Fibroblast of skin of left quadriceps (primary cell): ENCODE data around the gene TMEM52B.
"Not testable (repeated sequence)": the region's sequence is repeated elsewhere in the genome, so short reads cannot be mapped to it uniquely, and the experiment has no call there.

Source experiments
- DNase-seq, 2 experiments: peaks; one replicate each; pipeline ENCODE4 v3.0.0-alpha.2; 2013; ENCODE audit warnings: low read depth in 2 of 2

Gene TMEM52B

GRCh38 chr12:10211940-10212738, 33.3 kb downstream of the TMEM52B start:
- DNase-seq, result peak; percentile 95

- DNase-seq, result peak; percentile 60 to 65
Observed at GRCh38 chr12:10212739-10213131, 33.9 kb downstream of the TMEM52B start, which contains the start of gene GABARAPL1. TSS of gene GABARAPL1 (plus strand) at chr12:10212877. CDS start at chr12:10213130, 253 bp downstream.

DNA sequence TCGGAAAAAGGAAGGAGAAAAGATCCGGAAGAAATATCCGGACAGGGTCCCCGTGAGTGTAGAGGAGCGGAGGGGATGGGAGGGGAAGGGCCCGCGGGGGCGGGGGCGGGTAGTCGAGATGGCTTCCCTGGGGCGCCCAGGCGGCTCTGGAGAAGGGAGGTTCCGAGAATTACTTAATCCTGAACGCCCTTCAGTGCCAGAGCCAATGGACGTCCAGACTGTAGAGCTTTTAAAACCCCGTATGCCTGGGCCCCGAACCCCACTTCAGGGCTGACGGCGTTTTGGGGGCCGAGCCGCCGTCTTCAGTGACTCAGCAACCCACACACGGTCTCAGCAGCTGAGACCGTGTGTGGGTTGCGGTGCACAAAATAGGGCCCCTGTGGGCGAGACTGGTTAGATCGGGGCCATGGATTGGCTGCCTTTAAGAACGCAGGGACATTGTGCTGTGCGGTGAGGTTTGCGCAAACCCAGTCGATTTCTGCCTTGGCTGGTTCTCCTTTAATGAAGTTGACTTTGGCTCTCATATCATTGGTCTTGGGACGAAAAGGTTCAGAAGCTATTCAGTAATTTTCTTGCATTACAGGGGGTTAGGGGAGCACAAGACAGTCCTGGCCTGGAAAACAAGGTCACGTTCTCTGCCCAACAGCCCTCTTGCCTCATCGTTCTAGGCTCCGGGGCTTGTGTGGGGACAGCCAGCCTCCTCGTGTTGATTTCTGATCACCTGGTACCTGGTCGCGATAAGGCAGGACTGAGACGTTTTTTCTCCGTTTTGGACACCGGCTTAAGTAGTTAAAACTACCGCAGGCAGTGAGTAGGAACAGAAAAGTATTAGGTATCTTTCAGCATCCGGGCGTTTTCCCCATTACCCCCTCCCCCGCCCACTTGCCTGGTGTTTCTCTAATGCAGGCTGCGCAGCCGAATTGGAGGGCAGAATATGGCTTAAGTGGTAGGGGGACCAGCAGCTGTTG, 34.6 kb downstream of the TMEM52B start:
- peak in 1 of 2 experiments; percentile 47 for DNase-seq

GRCh38 chr12:10214136-10214894, 35.5 kb downstream of the TMEM52B start:
- peak in 1 of 2 experiments; percentile 46 for DNase-seq

- no peak for DNase-seq
Observed at GRCh38 chr12:10214895-10215267, 36.0 kb downstream of the TMEM52B start.

- no peak for DNase-seq
Observed at GRCh38 chr12:10215436-10215835, 36.6 kb downstream of the TMEM52B start.

DNA sequence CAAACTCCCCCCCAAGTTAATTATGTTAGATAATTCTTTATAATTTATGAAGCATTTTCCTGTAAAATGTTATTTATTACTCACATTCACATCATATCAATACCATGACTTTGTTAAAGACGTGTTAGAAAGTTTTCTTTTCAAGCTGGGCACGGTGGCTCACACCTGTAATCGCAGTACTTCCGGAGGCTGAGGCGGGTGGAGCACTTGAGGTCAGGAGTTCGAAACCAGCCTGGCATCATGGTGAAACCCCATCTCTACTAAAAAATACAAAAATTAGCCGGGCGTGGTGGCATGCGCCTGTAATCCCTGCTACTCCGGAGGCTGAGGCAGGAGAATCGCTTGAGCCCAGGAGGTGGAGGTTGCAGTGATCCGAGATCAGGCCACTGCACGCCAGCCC, 37.1 kb downstream of the TMEM52B start:
- not testable (repeated sequence) for DNase-seq

- DNase-seq, result no peak
Observed at GRCh38 chr12:10218021-10218420, 39.2 kb downstream of the TMEM52B start.

DNA sequence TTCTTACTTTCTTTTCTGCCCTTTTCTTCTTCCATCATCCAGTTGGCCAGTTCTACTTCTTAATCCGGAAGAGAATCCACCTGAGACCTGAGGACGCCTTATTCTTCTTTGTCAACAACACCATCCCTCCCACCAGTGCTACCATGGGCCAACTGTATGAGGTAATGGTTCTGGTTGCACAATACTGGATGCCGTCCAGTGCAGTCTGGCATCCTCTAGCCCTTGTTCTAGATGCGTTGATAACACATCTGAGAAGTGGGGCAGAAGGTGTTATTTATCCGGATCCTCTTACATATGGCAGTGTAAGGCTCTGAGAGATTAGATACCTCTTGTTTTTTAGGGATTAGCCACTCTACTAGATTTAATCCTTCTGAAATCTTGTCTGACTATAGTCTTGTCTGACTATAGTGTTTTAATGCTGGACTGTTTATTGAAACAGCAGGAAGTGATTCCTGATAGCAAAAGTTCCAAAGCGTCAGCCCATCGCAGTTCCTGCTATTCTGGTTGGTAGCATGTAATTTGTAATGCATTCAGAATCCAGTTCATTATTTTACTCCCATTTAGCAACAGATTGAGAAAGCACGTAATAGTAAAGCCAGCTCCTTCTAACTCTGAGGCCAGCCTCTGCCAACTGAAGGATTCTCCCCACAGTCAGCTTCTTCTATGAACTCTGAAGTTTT, 41.7 kb downstream of the TMEM52B start:
- no peak for DNase-seq

DNA sequence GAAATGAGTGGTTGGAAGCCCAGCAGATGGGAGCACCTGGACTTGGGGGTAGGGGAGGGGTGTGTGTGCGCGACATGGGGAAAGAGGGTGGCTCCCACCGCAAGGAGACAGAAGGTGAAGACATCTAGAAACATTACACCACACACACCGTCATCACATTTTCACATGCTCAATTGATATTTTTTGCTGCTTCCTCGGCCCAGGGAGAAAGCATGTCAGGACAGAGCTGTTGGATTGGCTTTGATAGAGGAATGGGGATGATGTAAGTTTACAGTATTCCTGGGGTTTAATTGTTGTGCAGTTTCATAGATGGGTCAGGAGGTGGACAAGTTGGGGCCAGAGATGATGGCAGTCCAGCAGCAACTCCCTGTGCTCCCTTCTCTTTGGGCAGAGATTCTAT, 43.0 kb downstream of the TMEM52B start:
- DNase-seq, result no peak

- no peak for DNase-seq
Observed at GRCh38 chr12:10223208-10223607, 44.4 kb downstream of the TMEM52B start.

DNA sequence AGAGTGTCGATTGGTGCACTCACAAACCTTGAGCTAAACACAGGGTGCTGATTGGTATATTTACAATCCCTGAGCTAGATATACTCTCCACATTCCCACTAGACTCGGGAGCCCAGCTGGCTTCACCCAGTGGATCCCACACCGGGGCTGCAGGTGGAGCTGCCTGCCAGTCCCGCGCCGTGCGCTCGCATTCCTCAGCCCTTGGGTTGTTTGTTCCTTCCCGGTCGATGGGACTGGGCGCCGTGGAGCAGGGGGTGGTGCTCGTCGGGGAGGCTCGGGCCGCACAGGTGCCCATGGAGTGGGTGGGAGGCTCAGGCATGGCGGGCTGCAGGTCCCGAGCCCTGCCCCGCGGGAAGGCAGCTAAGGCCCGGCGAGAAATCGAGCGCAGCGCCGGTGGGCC, 46.6 kb downstream of the TMEM52B start:
- not testable (repeated sequence) for DNase-seq

DNA sequence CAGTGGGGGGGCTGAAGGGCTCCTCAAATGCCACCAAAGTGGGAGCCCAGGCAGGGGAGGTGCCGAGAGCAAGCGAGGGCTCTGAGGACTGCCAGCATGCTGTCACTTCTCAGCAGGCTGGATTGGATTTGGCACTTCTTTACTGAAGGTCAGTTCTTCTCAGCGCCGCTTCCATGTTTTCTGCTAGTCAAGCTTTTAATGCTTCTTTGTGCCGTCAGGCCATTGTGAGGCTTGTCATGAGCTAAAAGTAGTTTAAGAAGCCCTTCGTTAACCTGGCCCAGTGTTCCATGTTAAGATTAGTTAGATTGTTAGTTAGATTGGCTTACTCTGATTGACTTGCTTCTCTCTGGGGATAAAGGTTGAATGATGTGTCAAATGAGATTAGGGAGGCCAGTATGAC, 47.3 kb downstream of the TMEM52B start:
- no peak for DNase-seq

DNA sequence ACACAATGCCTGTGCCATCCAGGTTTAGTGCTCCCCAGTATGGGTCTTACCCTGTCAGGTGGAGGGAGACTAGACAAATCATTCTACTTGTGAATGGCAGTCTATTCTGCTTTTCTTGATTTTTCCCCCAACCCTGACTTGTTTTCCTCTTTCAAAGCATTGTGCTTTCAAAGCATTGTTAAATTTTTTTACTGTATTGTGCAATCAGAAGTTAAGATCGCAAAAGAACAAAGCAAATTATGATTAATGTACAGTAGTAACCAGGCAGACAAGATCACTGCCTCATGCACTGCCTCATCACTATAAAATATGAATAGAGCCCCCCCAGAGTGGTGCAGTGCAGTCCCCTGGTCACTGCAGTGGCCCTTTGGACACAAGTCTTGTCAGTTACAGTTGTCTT, 47.9 kb downstream of the TMEM52B start:
- no peak for DNase-seq

GRCh38 chr12:10227648-10228047, 48.8 kb downstream of the TMEM52B start:
- DNase-seq, result no peak

DNA sequence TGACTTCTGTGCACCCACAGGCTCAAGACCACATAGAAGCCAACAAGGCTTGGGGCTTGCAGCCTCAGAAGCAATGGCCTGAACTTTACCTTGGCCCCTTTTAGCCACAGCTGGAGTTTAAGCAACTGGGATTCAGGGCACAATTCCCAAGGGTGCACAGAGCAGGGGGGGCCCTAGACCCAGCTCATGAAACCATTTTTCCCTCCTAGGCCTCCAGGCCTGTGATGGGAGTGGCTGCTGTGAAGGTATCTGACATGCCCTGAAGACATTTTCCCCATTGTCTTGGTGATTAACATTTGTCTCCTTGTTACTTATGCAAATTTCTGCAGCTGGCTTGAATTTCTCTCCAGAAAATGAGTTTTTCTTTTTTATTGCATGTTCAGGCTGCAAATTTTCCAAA, 55.7 kb downstream of the TMEM52B start:
- DNase-seq, result no peak

DNA sequence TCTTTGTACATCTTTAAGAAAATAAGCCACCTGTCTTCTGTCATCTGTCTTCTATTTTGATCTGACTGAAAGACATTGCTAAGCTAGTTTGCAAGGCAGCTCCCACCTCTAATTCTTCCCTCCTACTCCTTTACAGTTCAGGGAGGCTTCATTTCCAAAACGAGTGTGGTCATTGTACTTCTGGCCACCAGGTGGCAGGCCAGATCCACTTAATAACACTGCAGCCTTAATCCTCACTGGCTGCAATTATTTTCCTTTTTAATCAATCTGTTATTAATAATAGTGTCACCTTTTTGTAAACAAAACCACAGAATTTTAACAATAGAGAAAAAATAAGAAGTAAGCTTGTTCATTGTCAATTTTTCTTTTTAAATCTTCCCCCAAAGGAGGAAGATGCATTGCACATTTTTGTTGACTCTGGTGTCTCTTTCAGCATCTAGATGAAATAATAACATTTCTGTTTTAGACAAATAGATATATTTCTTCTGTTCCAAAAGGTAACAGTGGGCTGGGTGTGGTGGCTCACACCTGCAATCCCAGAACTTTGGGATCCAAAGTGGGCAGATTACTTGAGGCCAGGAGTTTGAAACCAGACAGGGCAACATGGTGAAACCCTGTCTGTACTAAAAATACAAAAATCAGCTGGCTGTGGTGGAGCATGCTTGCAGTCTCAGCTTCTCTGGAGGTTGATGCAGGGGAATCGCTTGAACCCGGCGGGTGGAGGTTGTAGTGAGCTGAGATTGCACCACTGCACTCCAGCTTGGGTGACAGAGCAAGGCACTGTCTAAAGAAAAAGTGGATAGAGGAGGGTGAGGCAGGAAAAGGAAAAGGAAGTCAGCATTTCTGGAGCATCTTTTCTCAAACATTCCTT, 57.2 kb downstream of the TMEM52B start:
- DNase-seq, result peak; percentile 3 to 6

DNA sequence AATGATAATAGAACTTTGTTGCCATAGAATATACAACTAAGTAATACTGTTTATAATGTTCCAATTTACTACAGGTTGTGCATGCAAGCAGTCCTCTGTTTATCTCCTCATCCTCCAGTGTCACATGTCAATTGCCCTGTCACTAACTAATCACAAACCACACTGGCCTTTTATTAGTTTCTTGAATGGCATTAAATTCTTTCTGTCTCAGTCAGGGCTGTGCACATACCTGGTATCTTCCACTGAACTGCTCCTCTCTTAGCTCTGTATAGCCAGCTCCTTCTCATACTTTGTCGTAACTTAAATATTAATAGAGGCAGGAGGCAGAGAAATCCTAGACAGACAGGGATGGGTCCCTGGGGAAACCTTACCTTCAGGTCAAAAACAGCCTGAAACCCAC, 57.9 kb downstream of the TMEM52B start:
- no peak for DNase-seq

DNA sequence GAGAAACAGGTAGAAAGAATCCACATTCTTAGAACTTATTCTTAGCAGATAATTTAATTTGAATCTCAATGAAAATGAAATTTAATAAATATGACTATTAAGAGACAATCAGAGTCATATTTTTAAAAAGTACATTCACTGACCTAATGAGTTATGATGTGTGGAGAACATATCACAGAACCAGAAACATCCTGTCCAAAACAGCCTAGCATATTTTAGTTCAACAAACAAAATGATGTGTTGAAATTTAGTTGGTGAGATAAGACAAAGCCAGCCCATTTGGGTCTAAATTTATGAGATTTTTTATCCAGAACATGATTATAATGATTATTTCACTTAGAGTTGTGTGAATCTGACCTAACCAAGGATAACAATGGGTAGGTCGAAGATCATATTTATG, 59.7 kb downstream of the TMEM52B start:
- DNase-seq, result no peak

DNA sequence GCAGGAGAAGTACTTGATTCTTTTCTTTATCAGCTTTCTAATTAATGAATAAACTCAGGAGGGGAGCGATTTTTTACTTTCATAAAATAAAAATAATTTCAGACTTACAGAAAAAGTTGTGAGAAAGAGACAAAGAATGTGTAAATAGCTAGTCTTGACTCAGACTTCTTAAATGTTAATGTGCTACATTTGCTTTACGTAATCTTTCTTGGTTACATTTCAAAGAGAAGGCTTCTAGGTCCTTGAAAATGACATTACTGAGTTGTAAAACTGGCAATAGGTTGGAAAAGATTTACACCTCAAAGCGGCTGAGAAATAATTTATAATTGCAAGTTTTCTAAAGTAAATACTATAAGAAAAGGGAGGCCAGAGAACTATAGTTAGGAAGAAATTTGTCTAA, 62.5 kb downstream of the TMEM52B start:
- no peak for DNase-seq
